Mucosa of rectum (tissue), 2 donors: Measurements from ENCODE around the gene PPARA.

Experiments used
- H3K27ac ChIP-seq, 2 donors: one replicate each; pipeline ENCODE4 v1.7.0; 2013; ENCODE audit warnings: inconsistent platforms in 2 of 2, low read depth in 2 of 2, low read length in 2 of 2
- H3K27me3 ChIP-seq, 2 donors: one replicate each; pipeline ENCODE4 v1.7.0; 2013; ENCODE audit warnings: low read length in 2 of 2; ENCODE audit not compliant: control insufficient read depth in 2 of 2, insufficient read depth in 2 of 2
- H3K36me3 ChIP-seq, 2 donors: one replicate each; pipeline ENCODE4 v1.7.0; 2013; ENCODE audit warnings: low read length in 2 of 2; ENCODE audit not compliant: control insufficient read depth in 2 of 2, insufficient read depth in 2 of 2
- H3K4me1 ChIP-seq, 2 donors: one replicate each; pipeline ENCODE4 v1.7.0; 2013; ENCODE audit warnings: low read length in 2 of 2, mild to moderate bottlenecking in 1 of 2; ENCODE audit not compliant: control insufficient read depth in 2 of 2, insufficient read depth in 2 of 2
- H3K4me3 ChIP-seq, 2 donors: one replicate each; pipeline ENCODE4 v1.7.0; 2013; ENCODE audit warnings: low read length in 2 of 2
- H3K9ac ChIP-seq, 2 donors: one replicate each; pipeline ENCODE4 v1.7.0; 2013; ENCODE audit warnings: low read length in 2 of 2, low read depth in 1 of 2, mild to moderate bottlenecking in 1 of 2
- H3K9me3 ChIP-seq, 2 donors: one replicate each; pipeline ENCODE4 v1.7.0; 2013; ENCODE audit warnings: low read length in 2 of 2; ENCODE audit not compliant: control insufficient read depth in 2 of 2
- donor health status: healthy.
- donor health status: Normal muscosa, but diverticular disease.

The PPARA gene

GRCh38 chr22:46113910-46114517 is 36.3 kb upstream of the PPARA start:
- Histone ChIP-seq H3K4me1 (peaks cover 14% of the 10 kb centered on the region in 2 donors), H3K27me3 (no peaks in the 10 kb centered on the region), H3K9me3 (no peaks in the 10 kb centered on the region), H3K9ac (no peak overlapping the region), H3K36me3 (peaks cover 17 to 25% of the 10 kb centered on the region in 2 donors), H3K27ac (peak overlapping the region in 1 of 2 donors; percentile 9), H3K4me3 (no peak overlapping the region)

GRCh38 chr22:46114518-46115387 is 35.6 kb upstream of the PPARA start:
- Histone ChIP-seq H3K27ac (peak overlapping the region in 1 of 2 donors; percentile 11), H3K4me3 (no peak overlapping the region), H3K27me3 (no peaks in the 10 kb centered on the region), H3K36me3 (peaks cover 13 to 21% of the 10 kb centered on the region in 2 donors), H3K9ac (no peak overlapping the region), H3K9me3 (no peaks in the 10 kb centered on the region), H3K4me1 (peaks cover 13% of the 10 kb centered on the region in 2 donors)

- H3K4me3 ChIP-seq = no peak overlapping the region
- H3K4me1 ChIP-seq = peaks cover 13% of the 10 kb centered on the region in 2 donors
- no peak overlapping the region for H3K9ac ChIP-seq
- no peaks in the 10 kb centered on the region for H3K9me3 ChIP-seq
- peak overlapping the region in 1 of 2 donors; percentile 56 for H3K27ac ChIP-seq
- no peaks in the 10 kb centered on the region for H3K27me3 ChIP-seq
- peaks cover 10 to 19% of the 10 kb centered on the region in 2 donors for H3K36me3 ChIP-seq
Observed at GRCh38 chr22:46115388-46115678, 35.0 kb upstream of the PPARA start.

DNA sequence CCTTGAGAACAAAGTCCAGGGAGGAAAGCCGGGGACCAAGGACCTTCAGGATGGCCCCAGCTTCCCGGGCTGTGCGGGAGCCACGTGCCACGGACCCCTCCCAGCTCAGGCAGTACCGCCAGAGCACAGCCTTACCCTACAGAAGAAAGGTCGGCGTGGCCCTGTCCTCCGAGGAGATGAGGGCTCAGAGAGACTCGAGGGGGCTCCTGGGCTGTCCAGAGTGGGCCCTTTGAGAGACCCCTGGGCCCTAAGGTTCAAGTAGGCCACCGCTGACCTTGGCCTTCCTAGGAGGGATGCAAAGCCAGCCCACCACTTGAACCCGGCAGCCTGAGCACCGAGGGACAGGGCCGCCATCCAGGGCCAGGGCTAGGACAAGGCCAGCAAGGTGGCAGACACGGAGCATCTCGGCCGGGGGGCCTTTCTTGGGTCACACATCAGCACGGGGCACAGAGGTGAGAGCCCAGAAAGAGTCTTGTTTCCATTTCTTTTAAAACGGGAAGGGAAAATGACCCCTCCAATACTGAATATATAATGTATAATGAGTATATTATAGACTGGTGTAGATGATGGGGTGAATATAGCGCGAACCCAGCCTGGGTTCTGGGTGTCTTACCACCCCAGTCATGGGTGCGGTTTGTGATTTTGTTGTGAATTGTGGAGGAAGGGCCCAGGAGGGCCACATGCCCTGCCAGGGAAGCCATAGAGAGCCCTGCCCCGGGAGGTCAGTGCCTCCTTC is 34.4 kb upstream of the PPARA start:
- Histone ChIP-seq H3K4me3 (no peak overlapping the region), H3K27me3 (no peaks in the 10 kb centered on the region), H3K9ac (no peak overlapping the region), H3K27ac (peak overlapping the region in 1 of 2 donors; percentile 56), H3K4me1 (peaks cover 11 to 13% of the 10 kb centered on the region in 2 donors), H3K9me3 (no peaks in the 10 kb centered on the region), H3K36me3 (peaks cover 7 to 13% of the 10 kb centered on the region in 2 donors)

DNA sequence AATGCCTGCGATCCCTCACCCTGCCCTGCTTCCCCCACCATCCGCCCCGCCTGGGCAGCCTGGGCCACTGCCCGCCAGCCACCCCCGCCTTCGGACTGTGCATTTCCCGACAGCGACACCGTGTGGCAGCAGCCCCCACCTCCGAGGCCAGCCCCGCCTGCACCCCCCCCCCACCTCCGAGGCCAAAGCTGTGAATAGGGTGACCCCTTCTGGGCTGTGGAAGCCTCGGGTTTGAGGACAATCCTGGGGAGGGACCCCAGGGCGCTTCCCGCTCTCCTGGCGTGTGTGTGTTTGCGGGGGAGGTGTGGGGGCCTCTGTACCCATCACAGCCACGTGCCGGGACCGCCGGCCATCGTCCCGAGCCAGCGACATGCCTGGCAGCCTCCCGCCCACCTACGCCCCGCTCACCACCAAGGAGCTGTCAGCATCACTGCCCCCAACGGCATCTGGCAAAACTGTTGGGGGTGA is 33.8 kb upstream of the PPARA start:
- Histone ChIP-seq H3K36me3 (peaks cover 5 to 10% of the 10 kb centered on the region in 2 donors), H3K27ac (peak overlapping the region in 1 of 2 donors; percentile 23), H3K4me1 (peaks cover 10 to 13% of the 10 kb centered on the region in 2 donors), H3K9me3 (no peaks in the 10 kb centered on the region), H3K9ac (no peak overlapping the region), H3K27me3 (no peaks in the 10 kb centered on the region), H3K4me3 (no peak overlapping the region)

GRCh38 chr22:46117206-46118199 is 32.8 kb upstream of the PPARA start:
- H3K27ac ChIP-seq = no peak overlapping the region
- no peak overlapping the region for H3K4me3 ChIP-seq
- H3K4me1 ChIP-seq = peaks cover 11 to 14% of the 10 kb centered on the region in 2 donors
- no peaks in the 10 kb centered on the region for H3K9me3 ChIP-seq
- H3K9ac ChIP-seq = no peak overlapping the region
- no peaks in the 10 kb centered on the region for H3K27me3 ChIP-seq
- H3K36me3 ChIP-seq = peaks cover 0 to 7% of the 10 kb centered on the region in 2 donors

- H3K9ac ChIP-seq = no peak overlapping the region
- H3K27me3 ChIP-seq = no peaks in the 10 kb centered on the region
- no peak overlapping the region for H3K4me3 ChIP-seq
- H3K27ac ChIP-seq = no peak overlapping the region
- no peaks in the 10 kb centered on the region for H3K9me3 ChIP-seq
- peaks cover 13 to 17% of the 10 kb centered on the region in 2 donors for H3K4me1 ChIP-seq
- H3K36me3 ChIP-seq = no peaks in the 10 kb centered on the region
Observed at GRCh38 chr22:46119093-46119728, 31.1 kb upstream of the PPARA start.

DNA sequence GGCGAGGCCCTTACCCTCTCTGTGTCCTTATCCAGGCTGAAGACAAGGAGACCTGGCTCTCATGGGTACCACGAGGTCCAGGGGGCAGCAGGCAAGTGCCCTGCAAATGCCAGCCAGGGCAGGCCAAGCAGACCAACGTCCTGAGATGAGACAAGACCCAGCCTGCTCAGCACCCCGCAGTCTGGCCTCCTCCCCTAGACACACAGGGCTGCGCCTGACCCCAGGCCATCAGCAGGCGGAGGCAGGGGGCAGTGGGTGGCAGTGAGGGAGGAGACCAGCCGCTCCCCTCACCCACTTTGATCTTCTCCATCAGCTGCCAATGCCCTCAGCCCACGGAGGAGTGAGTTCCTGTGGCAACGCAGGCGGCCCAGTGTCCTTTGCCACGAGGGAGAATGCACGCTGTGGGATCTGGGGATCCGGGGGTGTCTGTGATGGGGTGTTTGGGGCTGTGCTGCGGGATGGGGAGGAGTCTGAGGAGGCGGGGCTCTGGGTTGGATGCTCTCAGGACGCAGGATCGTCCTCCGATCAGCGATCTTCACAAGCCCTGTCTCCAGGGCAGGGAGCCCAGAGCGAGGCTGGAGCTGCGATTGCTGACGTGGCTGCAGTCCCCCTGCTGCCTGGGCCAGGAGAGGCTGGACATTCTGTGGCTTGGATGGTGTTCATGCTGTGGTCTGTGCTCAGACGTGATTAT is 30.5 kb upstream of the PPARA start:
- Histone ChIP-seq H3K36me3 (no peaks in the 10 kb centered on the region), H3K27ac (no peak overlapping the region), H3K9ac (no peak overlapping the region), H3K9me3 (no peaks in the 10 kb centered on the region), H3K27me3 (no peaks in the 10 kb centered on the region), H3K4me3 (no peak overlapping the region), H3K4me1 (peaks cover 13 to 17% of the 10 kb centered on the region in 2 donors)

DNA sequence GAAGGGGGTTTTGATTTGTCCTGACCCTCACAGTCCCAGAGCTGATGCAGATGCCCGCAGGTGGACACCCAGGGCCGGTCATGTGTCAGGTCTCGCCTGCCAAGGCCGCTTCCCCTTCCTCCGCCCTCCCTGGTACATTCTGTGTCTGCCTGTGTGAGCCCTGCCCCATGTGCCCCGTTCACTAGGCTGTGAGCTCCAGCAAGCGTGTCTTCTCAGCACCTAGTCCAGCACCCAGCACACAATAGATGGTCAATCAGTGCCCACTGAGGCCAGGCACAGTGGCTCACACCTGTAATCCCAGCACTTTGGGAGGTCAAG is 29.9 kb upstream of the PPARA start:
- no peaks in the 10 kb centered on the region for H3K27me3 ChIP-seq
- no peak overlapping the region for H3K9ac ChIP-seq
- no peak overlapping the region for H3K4me3 ChIP-seq
- no peaks in the 10 kb centered on the region for H3K36me3 ChIP-seq
- peaks cover 13 to 17% of the 10 kb centered on the region in 2 donors for H3K4me1 ChIP-seq
- no peak overlapping the region for H3K27ac ChIP-seq
- H3K9me3 ChIP-seq = no peaks in the 10 kb centered on the region
